Measurements from ENCODE around the gene SNUPN.

- TF ChIP-seq CTCF (conservative IDR thresholded peaks at IDR 0.05; ENCODE audit: low read depth, low read length) = no peak
- TF ChIP-seq FOS (IDR thresholded peaks at IDR 0.05; ENCODE audit: low read depth, low read length) = peak; percentile 45; the same call in 1 of the 2 replicates
- no peak for TF ChIP-seq POLR2A (IDR thresholded peaks at IDR 0.05; ENCODE audit: low read depth, low read length)
- TF ChIP-seq SMC3 (IDR thresholded peaks at IDR 0.05; ENCODE audit: low read depth, low read length) = no peak
- TF ChIP-seq, protein P1, sequence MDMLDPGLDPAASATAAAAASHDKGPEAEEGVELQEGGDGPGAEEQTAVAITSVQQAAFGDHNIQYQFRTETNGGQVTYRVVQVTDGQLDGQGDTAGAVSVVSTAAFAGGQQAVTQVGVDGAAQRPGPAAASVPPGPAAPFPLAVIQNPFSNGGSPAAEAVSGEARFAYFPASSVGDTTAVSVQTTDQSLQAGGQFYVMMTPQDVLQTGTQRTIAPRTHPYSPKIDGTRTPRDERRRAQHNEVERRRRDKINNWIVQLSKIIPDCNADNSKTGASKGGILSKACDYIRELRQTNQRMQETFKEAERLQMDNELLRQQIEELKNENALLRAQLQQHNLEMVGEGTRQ (IDR thresholded peaks at IDR 0.05; ENCODE audit: low read depth, low read length) = no peak
- TF ChIP-seq MAZ (IDR thresholded peaks at IDR 0.05; ENCODE audit: borderline replicate concordance, low read depth, low read length) = no peak
- no peak for TF ChIP-seq CHD1 (IDR thresholded peaks at IDR 0.05; ENCODE audit: low read depth, low read length)
- no peak for TF ChIP-seq RFX5 (IDR thresholded peaks at IDR 0.05; ENCODE audit: low read depth, low read length)
Observed at GRCh38 chr15:75669191-75669878, 43.8 kb upstream of the SNUPN start.
